IMR-90 (cell line): ENCODE results near the gene NOA1. TPM values are rescaled to one million over a fixed set of nuclear protein-coding genes. Genes with fewer than 3 reads are reported as not detected.
A peak's percentile ranks its signal among the peaks of the same experiment; 100 is the strongest.

Experiments
- ATAC-seq: fragments of 200-7000 bp; cut with Tn5 transposase; 2 replicates; pipeline ENCODE4 v1.9.1; 2020; ENCODE audit warnings: low read depth, mild to moderate bottlenecking, moderate library complexity
- BruUV-seq: library from RNA; stranded (reverse); fragments of 400-500 nt; replicated peaks from 2 replicates; lab custom pipeline; 2021; lab: Mats Ljungman, UMichigan
- CTCF ChIA-PET: fragments of 300-600 bp; formaldehyde crosslinking; extraction: SDS; loops from one replicate; lab custom pipeline; 2021; ENCODE audit warnings: antibody characterized with exemption; lab: Yijun Ruan, JAX
- POLR2A ChIA-PET: fragments of 300-600 bp; sonication (Branson Sonifier 250); formaldehyde crosslinking; loops from one replicate; lab custom pipeline; 2022; ENCODE audit warnings: antibody characterized with exemption; ENCODE audit not compliant: unreplicated experiment; lab: Charles Lee
- DNase-seq: peaks from one replicate; pipeline ENCODE4 v3.0.0; 2013
- H2AFZ ChIP-seq: replicated peaks from 2 replicates; pipeline ENCODE3; 2013; ENCODE audit warnings: low read length, mild to moderate bottlenecking; ENCODE audit not compliant: poor library complexity
- H2AK5ac ChIP-seq: 2 replicates; pipeline ENCODE4 v1.6.1; 2013; ENCODE audit warnings: low read depth, low read length, inconsistent platforms
- H2AK9ac ChIP-seq: replicated peaks from 2 replicates; pipeline ENCODE3; 2013; ENCODE audit warnings: mild to moderate bottlenecking, low read depth, low read length, moderate library complexity; ENCODE audit not compliant: poor library complexity
- H2BK120ac ChIP-seq: 2 replicates; pipeline ENCODE4 v1.6.1; 2013; ENCODE audit warnings: low read depth, low read length, inconsistent platforms
- H2BK15ac ChIP-seq: 3 replicates; pipeline ENCODE4 v1.6.1; 2013; ENCODE audit warnings: low read depth, low read length, inconsistent platforms
- H2BK20ac ChIP-seq: 2 replicates; pipeline ENCODE4 v1.6.1; 2013; ENCODE audit warnings: low read depth, mild to moderate bottlenecking, inconsistent platforms, low read length, moderate library complexity
- H2BK5ac ChIP-seq: 2 replicates; pipeline ENCODE4 v1.6.1; 2013; ENCODE audit warnings: mild to moderate bottlenecking, low read depth, low read length, inconsistent platforms; ENCODE audit not compliant: poor library complexity, severe bottlenecking
- H3K14ac ChIP-seq: replicated peaks from 2 replicates; pipeline ENCODE4 v1.6.1; 2013; ENCODE audit warnings: low read depth, low read length, inconsistent platforms
- H3K18ac ChIP-seq: 2 replicates; pipeline ENCODE4 v1.6.1; 2013; ENCODE audit warnings: low read depth, low read length, control low read depth
- H3K23ac ChIP-seq: 2 replicates; pipeline ENCODE4 v1.6.1; 2013; ENCODE audit warnings: low read depth, low read length, inconsistent platforms
- H3K27ac ChIP-seq: 2 replicates; pipeline ENCODE4 v1.5.1; 2013; ENCODE audit warnings: mild to moderate bottlenecking, control low read depth, low read length; ENCODE audit not compliant: insufficient read depth
- H3K27me3 ChIP-seq: 2 replicates; pipeline ENCODE4 v1.6.1; 2013; ENCODE audit warnings: low read length; ENCODE audit not compliant: control insufficient read depth, insufficient read depth
- H3K36me3 ChIP-seq: 2 replicates; pipeline ENCODE4 v1.6.1; 2013; ENCODE audit warnings: low read length, mixed read lengths; ENCODE audit not compliant: control insufficient read depth, insufficient read depth
- H3K4ac ChIP-seq: 2 replicates; pipeline ENCODE4 v1.6.1; 2013; ENCODE audit warnings: low read depth, low read length, inconsistent platforms
- H3K4me1 ChIP-seq: 2 replicates; pipeline ENCODE4 v1.6.1; 2013; ENCODE audit warnings: low read length, mixed read lengths; ENCODE audit not compliant: control insufficient read depth, insufficient read depth
- H3K4me2 ChIP-seq: 2 replicates; pipeline ENCODE4 v1.6.1; 2013; ENCODE audit warnings: low read depth, mild to moderate bottlenecking, control low read depth, low read length, moderate library complexity
- H3K4me3 ChIP-seq: 2 replicates; pipeline ENCODE4 v1.5.1; 2013; ENCODE audit warnings: low read depth, mild to moderate bottlenecking, control low read depth, low read length, moderate library complexity; ENCODE audit not compliant: insufficient read depth
- H3K56ac ChIP-seq: 2 replicates; pipeline ENCODE4 v1.6.1; 2013; ENCODE audit warnings: low read length, inconsistent platforms; ENCODE audit not compliant: insufficient read depth; ENCODE audit errors: extremely low read depth
- H3K79me1 ChIP-seq, 2 experiments: 2 replicates each; pipeline ENCODE4 v1.6.1; 2013; ENCODE audit warnings: low read length in 2 of 2, inconsistent platforms in 1 of 2, low read depth in 1 of 2
- H3K9ac ChIP-seq: 2 replicates; pipeline ENCODE4 v1.6.1; 2013; ENCODE audit warnings: low read depth, low read length, control low read depth
- H3K9me1 ChIP-seq: 2 replicates; pipeline ENCODE4 v1.6.1; 2013; ENCODE audit warnings: low read length, inconsistent platforms; ENCODE audit not compliant: insufficient read depth
- H3K9me3 ChIP-seq: 2 replicates; pipeline ENCODE4 v1.6.1; 2013; ENCODE audit warnings: low read length; ENCODE audit not compliant: control insufficient read depth, insufficient read depth
- H4K20me1 ChIP-seq: 2 replicates; pipeline ENCODE4 v1.6.1; 2013; ENCODE audit warnings: low read length, inconsistent platforms; ENCODE audit not compliant: insufficient read depth
- H4K5ac ChIP-seq: 2 replicates; pipeline ENCODE4 v1.6.1; 2013; ENCODE audit warnings: mild to moderate bottlenecking, low read depth, low read length, control low read depth
- H4K8ac ChIP-seq, 2 experiments: 2 replicates each; pipeline ENCODE4 v1.6.1; 2013; ENCODE audit warnings: low read depth in 2 of 2, low read length in 2 of 2, control low read depth in 1 of 2, inconsistent platforms in 1 of 2
- H4K91ac ChIP-seq: 2 replicates; pipeline ENCODE4 v1.6.1; 2013; ENCODE audit warnings: low read depth, low read length, inconsistent platforms; ENCODE audit not compliant: insufficient read depth
- BHLHE40 ChIP-seq: fragments of 150-350 bp; IDR thresholded peaks from 2 replicates; pipeline ENCODE4 v1.6.1; 2016; ENCODE audit warnings: mild to moderate bottlenecking, low read depth, low read length
- CEBPB ChIP-seq: IDR thresholded peaks from 2 replicates; pipeline ENCODE4 v1.6.1; 2012; ENCODE audit warnings: low read depth, low read length, improper control_type of control experiment
- CHD1 ChIP-seq: IDR thresholded peaks from 2 replicates; pipeline ENCODE4 v1.6.1; 2012; ENCODE audit warnings: low read depth, low read length, improper control_type of control experiment
- FOS ChIP-seq: fragments of 150-350 bp; IDR thresholded peaks from 2 replicates; pipeline ENCODE4 v1.6.1; 2016; ENCODE audit warnings: low read depth, low read length
- MAFK ChIP-seq: IDR thresholded peaks from 2 replicates; pipeline ENCODE4 v1.6.1; 2012; ENCODE audit warnings: low read depth, low read length, improper control_type of control experiment
- MAZ ChIP-seq: IDR thresholded peaks from 2 replicates; pipeline ENCODE4 v1.6.1; 2012; ENCODE audit warnings: low read depth, mild to moderate bottlenecking, low read length, improper control_type of control experiment, moderate library complexity, borderline replicate concordance
- MXI1 ChIP-seq: IDR thresholded peaks from 2 replicates; pipeline ENCODE4 v1.6.1; 2012; ENCODE audit warnings: low read depth, mild to moderate bottlenecking, low read length, moderate library complexity, borderline replicate concordance
- NFE2L2 ChIP-seq: fragments of 150-350 bp; IDR thresholded peaks from 2 replicates; pipeline ENCODE4 v1.6.1; 2016; ENCODE audit warnings: low read depth, mild to moderate bottlenecking, low read length
- POLR2A ChIP-seq: IDR thresholded peaks from 2 replicates; pipeline ENCODE4 v1.6.1; 2012; ENCODE audit warnings: mild to moderate bottlenecking, low read depth, low read length
- RAD21 ChIP-seq: IDR thresholded peaks from 2 replicates; pipeline ENCODE4 v1.6.1; 2012; ENCODE audit warnings: low read length, improper control_type of control experiment
- RFX5 ChIP-seq: IDR thresholded peaks from 2 replicates; pipeline ENCODE4 v1.8.0; 2012; ENCODE audit warnings: low read depth, mild to moderate bottlenecking, low read length, moderate library complexity
- SMC3 ChIP-seq: fragments of 150-350 bp; IDR thresholded peaks from 2 replicates; pipeline ENCODE4 v1.6.1; 2016; ENCODE audit warnings: low read depth, mild to moderate bottlenecking, antibody characterized with exemption, low read length, moderate library complexity
- WGBS, 2 experiments: methylation state at CpG; one replicate each; pipeline versions ENCODE4 v1.1.5 to v1.1.7; 2013; ENCODE audit warnings: missing lambda C conversion rate in 2 of 2; ENCODE audit not compliant: insufficient read length in 1 of 2; ENCODE audit errors: extremely low coverage in 2 of 2; 5-methylcytosine and 5-hydroxymethylcytosine counted together
- dilution Hi-C: fragments of 300-500 bp; cut with HindIII; formaldehyde crosslinking; loops from one replicate; pipeline ENCODE4 v1.14.3; 2018; ENCODE audit warnings: low sequenced_read_pairs; ENCODE audit not compliant: unreplicated experiment
- in situ Hi-C: fragments of 300-500 bp; cut with MboI; formaldehyde crosslinking; loops from 3 replicates; pipeline ENCODE4 v1.14.3; 2019; ENCODE audit warnings: low sequenced_read_pairs, inconsistent platforms, mixed read lengths
- intact Hi-C: fragments of 100-400 bp; cut with micrococcal nuclease; formaldehyde crosslinking; loops from 2 replicates; pipeline ENCODE4 v1.10.0; 2022
- polyA plus RNA-seq, 3 experiments: library from polyadenylated mRNA; depleted of rRNA; stranded (reverse); fragments of >200 nt; gene quantifications; 2 replicates each; pipeline ENCODE4 v1.2.3, GENCODE V29; 2012; ENCODE audit warnings: low replicate concordance in 1 of 3
- total RNA-seq: library from RNA; depleted of rRNA; stranded (reverse); fragments of >200 nt; gene quantifications from 2 replicates; pipeline ENCODE4 v1.2.3, GENCODE V29; 2012
- TF ChIP-seq, protein P1 (sequence below): conservative IDR thresholded peaks from 2 replicates; pipeline ENCODE4 v1.5.1; 2012; ENCODE audit warnings: mild to moderate bottlenecking, low read depth, low read length, improper control_type of control experiment
- TF ChIP-seq, protein P2 (sequence below): fragments of 150-350 bp; IDR thresholded peaks from 2 replicates; pipeline ENCODE4 v1.6.1; 2016; ENCODE audit warnings: low read depth, mild to moderate bottlenecking, low read length, moderate library complexity, borderline replicate concordance

The NOA1 gene
- total and polyA plus RNA-seq, 2 of the 4 experiments (the other 2 are of a cell fraction) = 10.4 to 10.8 TPM

GRCh38 chr4:56958111-56958517, 19.3 kb downstream of the NOA1 start (continued):
- TF ChIP-seq, protein P1, sequence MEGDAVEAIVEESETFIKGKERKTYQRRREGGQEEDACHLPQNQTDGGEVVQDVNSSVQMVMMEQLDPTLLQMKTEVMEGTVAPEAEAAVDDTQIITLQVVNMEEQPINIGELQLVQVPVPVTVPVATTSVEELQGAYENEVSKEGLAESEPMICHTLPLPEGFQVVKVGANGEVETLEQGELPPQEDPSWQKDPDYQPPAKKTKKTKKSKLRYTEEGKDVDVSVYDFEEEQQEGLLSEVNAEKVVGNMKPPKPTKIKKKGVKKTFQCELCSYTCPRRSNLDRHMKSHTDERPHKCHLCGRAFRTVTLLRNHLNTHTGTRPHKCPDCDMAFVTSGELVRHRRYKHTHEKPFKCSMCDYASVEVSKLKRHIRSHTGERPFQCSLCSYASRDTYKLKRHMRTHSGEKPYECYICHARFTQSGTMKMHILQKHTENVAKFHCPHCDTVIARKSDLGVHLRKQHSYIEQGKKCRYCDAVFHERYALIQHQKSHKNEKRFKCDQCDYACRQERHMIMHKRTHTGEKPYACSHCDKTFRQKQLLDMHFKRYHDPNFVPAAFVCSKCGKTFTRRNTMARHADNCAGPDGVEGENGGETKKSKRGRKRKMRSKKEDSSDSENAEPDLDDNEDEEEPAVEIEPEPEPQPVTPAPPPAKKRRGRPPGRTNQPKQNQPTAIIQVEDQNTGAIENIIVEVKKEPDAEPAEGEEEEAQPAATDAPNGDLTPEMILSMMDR = no peak
- 0 out of 2 replicates have a peak, but pooled peaks have one; percentile 17 for TF ChIP-seq POLR2A

DNA sequence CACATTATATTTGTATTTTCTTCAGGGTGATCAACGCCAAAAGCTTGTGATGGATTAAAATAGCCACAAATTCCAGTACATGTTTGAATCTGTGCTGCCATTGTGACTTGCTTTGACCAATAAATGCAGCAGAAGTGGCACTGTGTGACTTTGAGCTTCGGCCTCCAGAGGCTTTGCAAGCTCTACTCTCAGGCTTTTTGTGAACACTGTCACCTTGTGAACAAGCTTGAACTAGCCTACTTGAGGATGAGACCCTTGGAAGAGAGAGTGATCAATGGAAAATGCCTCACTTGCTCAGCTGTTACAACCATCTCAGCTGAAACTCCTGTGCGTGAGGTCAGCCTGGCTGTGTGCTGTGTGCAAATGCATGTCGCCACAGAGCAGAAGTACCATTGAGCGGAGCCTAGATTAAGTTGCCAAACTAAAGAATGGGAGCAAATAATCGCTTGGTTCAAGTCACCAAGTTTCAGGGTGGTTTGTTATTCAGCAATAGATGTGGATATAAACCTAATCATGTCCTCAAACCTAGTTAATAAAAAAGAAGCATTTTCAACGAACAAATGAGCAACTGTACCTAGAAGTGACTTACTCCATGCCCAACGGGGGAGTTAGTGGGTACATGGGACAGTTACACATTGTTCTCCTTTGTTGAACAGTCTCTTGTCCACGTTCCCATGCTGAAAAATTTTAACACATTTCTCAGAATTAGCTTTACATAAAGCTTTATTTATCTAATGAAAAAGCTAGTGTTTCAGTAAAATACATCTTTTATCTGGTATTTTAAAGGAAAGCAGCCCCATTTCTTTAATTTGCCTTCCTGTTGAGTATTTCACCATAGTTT, 23.5 kb downstream of the NOA1 start:
- 100% methylated on average over 2 of the region's 9 CpGs; no CpG with 5 or more reads in 1 of the 2 experiments for WGBS, 2 experiments
- no TSS peak for BruUV-seq
- POLR2A ChIA-PET = no interaction called here
- TF ChIP-seq SMC3 = no peak
- no peak for TF ChIP-seq POLR2A
- no peak for TF ChIP-seq MXI1
- no peak for TF ChIP-seq RFX5
- TF ChIP-seq RAD21 = no peak
- TF ChIP-seq, protein P2, sequence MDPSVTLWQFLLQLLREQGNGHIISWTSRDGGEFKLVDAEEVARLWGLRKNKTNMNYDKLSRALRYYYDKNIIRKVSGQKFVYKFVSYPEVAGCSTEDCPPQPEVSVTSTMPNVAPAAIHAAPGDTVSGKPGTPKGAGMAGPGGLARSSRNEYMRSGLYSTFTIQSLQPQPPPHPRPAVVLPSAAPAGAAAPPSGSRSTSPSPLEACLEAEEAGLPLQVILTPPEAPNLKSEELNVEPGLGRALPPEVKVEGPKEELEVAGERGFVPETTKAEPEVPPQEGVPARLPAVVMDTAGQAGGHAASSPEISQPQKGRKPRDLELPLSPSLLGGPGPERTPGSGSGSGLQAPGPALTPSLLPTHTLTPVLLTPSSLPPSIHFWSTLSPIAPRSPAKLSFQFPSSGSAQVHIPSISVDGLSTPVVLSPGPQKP = no peak
- no peak for TF ChIP-seq CEBPB
- no peak for TF ChIP-seq CHD1
- TF ChIP-seq MAZ = no peak
- TF ChIP-seq FOS = no peak
- no peak for TF ChIP-seq NFE2L2
- no peak for TF ChIP-seq MAFK
- TF ChIP-seq BHLHE40 = no peak

More for the DNA sequence above, 23.5 kb downstream of the NOA1 start:
- CTCF ChIA-PET = no interaction called here
- no peaks in the 10 kb centered on the region for H4K20me1 ChIP-seq
- H3K36me3 ChIP-seq = no peaks in the 10 kb centered on the region
- H3K18ac ChIP-seq = no peak overlapping the region
- dilution Hi-C loops = no loop called here
- no peak overlapping the region for H2BK5ac ChIP-seq
- no peak overlapping the region for H2AK9ac ChIP-seq
- 0 out of 2 replicates have a peak, but pooled peaks cover 2% of the 10 kb centered on the region for H3K4me1 ChIP-seq
- no peak overlapping the region for H2BK20ac ChIP-seq
- intact Hi-C loops = no loop called here
- H2BK120ac ChIP-seq = no peak overlapping the region
- H2AFZ ChIP-seq = no peak overlapping the region
- no peak overlapping the region for H3K14ac ChIP-seq
- no peaks in the 10 kb centered on the region for H3K9me3 ChIP-seq
- no peaks in the 10 kb centered on the region; the same call in 1 of the 2 replicates for H3K9me1 ChIP-seq
- no peak overlapping the region for H2BK15ac ChIP-seq
- ATAC-seq = no peak
- in situ Hi-C loops = no loop called here
- no peak overlapping the region for H3K9ac ChIP-seq
- no peak overlapping the region for H3K4me3 ChIP-seq
- H3K79me1 ChIP-seq = no peaks in the 10 kb centered on the region
- no peak overlapping the region for H2AK5ac ChIP-seq
- no peak overlapping the region for H4K91ac ChIP-seq
- no peak overlapping the region for H3K4ac ChIP-seq
- no peak overlapping the region for H4K5ac ChIP-seq
- H3K23ac ChIP-seq = no peak overlapping the region
- DNase-seq = no peak
- H3K56ac ChIP-seq = no peak overlapping the region
- H3K27me3 ChIP-seq = no peaks in the 10 kb centered on the region
- H3K27ac ChIP-seq = no peak overlapping the region
- no peak overlapping the region for H3K4me2 ChIP-seq
- no peak overlapping the region for H4K8ac ChIP-seq
